ENCODE measurements around the gene CEP76.

CEP76 gene

DNA sequence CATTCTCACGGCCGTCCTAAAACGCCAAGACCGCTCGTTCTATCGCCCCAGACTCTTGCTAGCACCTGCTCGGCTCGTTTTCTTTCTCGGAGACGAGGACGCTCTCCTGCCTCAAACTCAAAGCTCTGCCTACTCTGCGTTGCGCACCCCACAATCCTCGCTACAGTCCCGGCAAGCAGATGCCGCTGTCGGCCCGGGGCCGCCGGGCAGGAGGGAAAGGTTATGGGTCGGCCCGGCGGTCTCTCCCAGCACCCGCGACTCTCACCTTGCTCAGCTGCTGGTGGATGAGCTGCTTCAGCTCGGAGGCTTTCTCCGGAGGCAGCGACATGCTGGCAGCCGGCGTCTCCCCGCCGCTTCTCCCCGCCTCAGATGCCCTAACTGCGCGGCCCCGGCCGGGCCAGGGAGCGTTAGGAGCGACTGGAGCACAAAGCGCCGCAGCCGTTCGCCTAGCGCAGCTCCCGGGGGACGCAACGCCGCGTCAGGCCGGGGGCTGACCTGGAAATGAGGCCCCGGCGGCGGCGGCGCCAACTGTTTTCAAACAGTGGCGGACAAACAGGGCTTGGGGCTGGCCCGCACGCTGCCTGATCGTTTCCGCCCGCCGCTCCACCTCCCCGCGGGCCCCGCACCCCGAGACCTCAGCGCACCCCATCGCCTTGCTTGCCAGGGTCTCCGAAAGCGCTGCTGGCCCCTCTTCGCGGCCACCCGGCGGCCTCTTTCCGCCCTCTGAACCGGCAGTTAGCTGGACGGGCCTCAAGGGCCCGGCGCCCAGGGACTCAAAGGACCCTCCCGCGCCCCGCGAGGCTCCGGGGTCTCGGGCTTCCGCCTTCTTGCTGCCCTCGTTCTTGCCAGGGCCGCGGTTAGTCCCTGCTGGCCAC is at the start of gene CEP76, which contains the start of gene PSMG2:
CEP76 (minus strand) TSS at position 503 of the 875 bp plus-strand sequence; CDS start at position 328, 175 bp downstream.
PSMG2 (plus strand) TSS at position 822 of the 875 bp plus-strand sequence. CDS start 66 bp downstream, outside the sequence.
- in situ Hi-C loops (cut with HindIII; ENCODE audit: low sequenced_read_pairs) = no loop called here

DNA sequence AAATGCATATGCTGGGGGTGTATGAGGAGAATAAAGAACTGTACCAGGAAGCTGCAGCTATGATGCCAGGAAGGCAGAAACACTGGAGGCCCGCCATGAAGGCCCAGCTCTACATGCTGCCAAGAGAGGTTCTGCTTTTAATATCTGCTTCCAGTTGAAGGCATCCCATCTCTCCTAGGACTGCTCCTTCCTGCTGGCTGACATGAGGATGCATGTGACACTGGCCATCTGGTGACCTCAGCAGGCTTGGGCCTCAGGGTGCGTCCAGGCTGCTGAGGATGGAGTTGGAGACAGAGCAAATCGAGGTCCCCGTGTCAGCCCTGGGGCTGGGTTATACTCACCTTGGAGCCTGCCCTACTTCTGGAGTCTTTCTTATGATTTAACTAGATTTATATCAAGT is 49.4 kb upstream of the CEP76 start:
- in situ Hi-C loops (cut with HindIII; ENCODE audit: low sequenced_read_pairs) = no loop called here

DNA sequence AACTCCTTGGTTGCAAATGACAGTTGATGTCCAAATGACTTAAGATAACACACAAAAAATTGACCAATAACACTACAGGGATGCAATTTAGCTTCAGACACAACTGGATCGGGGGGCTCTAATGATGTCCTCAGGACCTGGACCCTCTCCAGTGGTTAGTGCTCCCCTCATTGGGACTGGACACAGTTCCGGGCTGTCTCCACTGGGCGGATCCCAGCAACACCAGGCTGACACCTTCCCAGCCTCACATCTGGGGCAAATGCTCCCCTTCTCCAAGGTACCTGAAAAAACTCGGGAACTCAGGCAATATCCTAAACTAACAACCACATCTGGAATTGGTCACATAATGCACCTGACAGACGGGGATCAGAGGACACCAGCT is 49.0 kb upstream of the CEP76 start:
- in situ Hi-C loops (cut with HindIII; ENCODE audit: low sequenced_read_pairs) = no loop called here

GRCh38 chr18:12750715-12751502 is 48.4 kb upstream of the CEP76 start:
- in situ Hi-C loops (cut with HindIII; ENCODE audit: low sequenced_read_pairs) = no loop called here

DNA sequence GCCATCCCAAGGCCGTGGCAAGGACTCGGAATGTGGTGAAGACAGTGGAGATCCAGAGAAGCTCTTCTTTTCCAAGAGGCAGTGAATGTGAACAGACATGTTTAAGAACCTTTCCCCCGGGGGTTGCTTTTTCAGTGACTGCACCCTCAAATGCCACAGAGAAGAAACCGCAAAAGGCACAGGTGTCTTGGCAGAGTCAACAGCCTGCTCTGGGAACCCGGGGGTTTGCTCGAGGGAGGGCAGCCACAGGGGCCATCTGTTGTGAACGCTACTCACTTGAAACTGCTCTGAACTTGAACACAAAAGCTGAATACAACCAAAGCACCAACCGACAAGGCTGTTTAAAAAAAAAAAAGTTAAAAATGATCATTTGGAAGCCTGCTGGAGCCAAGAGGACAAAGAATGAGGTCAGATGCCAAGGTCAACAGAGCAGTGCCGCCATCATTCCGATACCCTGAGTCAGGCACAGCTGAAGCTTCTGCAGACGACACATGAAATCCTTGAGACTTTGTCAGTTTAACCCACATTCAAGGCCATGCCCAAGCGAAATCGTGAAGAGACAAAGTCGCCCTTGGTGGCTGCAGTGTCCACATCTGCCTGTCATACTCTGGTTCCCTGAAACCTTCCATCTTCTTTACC is 47.7 kb upstream of the CEP76 start:
- in situ Hi-C loops (cut with HindIII; ENCODE audit: low sequenced_read_pairs) = no loop called here

DNA sequence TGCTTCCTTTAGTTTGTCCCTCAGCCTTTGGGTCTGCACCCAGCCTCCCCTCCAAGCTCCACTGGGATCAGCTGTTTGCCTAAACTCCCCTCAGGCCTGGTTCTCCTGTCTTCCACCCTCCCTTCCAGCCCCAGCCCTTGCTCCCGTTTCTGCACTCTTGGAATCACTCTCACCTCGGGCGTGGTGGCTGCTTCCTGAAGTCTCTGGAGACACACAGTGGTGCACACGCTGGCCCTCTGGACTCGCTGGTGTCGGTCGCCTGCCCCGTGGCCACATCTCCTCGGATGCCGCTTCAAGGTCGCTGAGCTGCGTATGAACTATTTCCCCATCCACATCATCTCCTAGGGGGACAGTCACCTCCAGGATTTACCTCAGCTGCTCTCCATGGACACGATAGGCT is 46.6 kb upstream of the CEP76 start:
- in situ Hi-C loops (cut with HindIII; ENCODE audit: low sequenced_read_pairs) = no loop called here

GRCh38 chr18:12748671-12749070 is 46.1 kb upstream of the CEP76 start:
- in situ Hi-C loops (cut with HindIII; ENCODE audit: low sequenced_read_pairs) = no loop called here

- in situ Hi-C loops (cut with HindIII; ENCODE audit: low sequenced_read_pairs) = no loop called here
Observed at GRCh38 chr18:12747530-12748315, 45.2 kb upstream of the CEP76 start.

DNA sequence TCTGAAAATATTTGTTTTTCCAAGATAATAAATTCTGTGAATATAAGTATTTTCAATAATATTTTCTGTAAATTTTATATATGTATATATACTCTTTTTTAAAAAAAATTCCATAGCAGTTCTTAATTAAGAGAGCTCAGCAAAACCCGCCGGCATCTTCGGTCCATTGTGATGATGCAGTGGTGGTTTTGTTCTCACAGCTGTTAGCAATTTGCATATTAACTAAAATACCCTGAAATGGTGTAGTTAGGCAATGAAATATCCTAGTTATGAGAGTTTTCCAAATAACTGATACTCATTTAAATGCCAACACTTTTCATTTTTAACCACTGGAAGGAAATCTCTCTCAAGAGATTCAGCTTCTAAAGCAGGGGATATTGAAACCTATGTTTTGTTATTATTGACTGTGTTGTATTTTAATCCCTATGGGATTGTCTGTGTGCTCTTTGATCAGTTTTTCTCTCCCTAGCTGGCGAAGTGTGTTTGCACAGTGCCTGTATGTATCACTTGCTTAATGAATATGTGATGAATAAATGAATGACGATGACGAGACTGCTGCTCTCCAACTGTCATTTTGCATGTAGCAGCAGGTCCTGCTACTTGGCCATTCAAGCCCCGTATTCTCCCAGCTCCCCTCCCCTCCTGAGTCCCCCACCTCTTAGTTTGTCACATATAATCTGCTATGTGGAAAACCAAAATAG is 42.7 kb upstream of the CEP76 start:
- in situ Hi-C loops (cut with HindIII; ENCODE audit: low sequenced_read_pairs) = no loop called here

DNA sequence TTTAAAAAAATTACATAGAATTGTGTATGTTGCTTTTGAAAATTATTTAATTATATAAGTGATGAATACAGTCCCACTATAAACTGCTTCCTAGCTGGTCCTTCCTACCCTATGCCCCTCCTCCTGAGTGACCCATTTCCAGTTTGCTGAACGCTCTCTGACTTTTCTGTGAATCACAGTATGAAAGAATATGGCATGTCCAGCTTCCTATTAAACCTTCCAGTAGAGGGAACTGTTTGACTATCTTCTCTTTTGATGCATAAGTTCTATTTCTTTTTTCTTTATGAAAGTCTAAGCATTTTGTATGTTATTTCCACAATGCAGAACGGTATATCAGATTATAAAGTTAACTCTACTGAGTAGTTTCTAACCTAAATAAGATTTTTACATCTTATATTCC is 41.6 kb upstream of the CEP76 start:
- in situ Hi-C loops (cut with HindIII; ENCODE audit: low sequenced_read_pairs) = no loop called here

- in situ Hi-C loops (cut with HindIII; ENCODE audit: low sequenced_read_pairs) = no loop called here
Observed at GRCh38 chr18:12742453-12742852, 39.9 kb upstream of the CEP76 start.

DNA sequence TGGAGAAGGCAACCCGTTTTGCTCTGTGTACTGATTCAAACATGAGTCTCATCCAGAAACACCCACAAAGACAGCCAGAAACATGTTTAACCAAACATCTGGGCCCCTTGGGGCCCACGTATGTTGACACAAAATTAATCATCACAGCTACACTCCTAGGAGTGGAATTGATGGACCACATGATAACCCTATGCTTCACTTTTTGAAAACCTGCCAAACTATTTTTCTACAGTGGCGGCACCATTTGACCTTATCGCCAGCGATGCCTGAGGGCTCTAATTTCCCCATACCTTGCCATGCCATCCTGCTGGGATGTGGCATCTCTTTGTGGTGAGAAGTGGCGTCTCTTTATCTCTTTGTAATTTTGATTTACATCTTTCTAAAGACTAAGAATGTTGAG is 38.8 kb upstream of the CEP76 start:
- in situ Hi-C loops (cut with HindIII; ENCODE audit: low sequenced_read_pairs) = no loop called here

DNA sequence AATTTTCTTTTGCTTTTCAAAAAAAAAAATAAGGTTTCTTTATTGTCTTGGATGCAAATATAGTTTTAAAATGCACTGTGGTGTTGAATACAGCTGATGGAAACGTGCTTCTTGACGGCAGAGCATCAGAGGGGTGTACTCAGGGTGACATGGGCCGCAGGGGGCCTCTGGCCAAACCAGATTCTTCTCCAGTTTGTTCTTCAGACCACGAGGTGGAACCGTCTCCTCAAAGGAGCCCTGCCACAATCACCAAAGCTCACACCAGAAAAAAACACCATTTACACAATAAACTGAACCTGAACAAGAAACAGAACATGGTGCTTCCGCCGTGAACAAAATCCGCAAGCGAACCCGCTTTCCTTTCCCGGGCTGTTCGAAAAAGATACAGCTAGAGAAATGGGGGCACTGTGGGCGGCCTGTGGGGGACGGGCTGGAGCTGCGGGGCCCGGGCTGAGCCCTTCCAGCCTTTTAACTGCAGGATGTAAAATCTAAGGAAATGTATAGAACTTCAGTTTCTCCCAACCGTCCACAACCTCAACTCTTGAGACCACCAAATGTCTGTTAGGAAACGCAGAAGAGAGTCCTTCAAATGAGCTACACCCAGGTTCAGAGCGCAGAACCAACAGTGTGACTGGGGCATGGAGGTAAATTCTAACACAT is 34.9 kb upstream of the CEP76 start:
- in situ Hi-C loops (cut with HindIII; ENCODE audit: low sequenced_read_pairs) = loop anchor here (10.0 kb wide), 1 partner anchor 187 kb away; no protein-coding TSS in a partner anchor

DNA sequence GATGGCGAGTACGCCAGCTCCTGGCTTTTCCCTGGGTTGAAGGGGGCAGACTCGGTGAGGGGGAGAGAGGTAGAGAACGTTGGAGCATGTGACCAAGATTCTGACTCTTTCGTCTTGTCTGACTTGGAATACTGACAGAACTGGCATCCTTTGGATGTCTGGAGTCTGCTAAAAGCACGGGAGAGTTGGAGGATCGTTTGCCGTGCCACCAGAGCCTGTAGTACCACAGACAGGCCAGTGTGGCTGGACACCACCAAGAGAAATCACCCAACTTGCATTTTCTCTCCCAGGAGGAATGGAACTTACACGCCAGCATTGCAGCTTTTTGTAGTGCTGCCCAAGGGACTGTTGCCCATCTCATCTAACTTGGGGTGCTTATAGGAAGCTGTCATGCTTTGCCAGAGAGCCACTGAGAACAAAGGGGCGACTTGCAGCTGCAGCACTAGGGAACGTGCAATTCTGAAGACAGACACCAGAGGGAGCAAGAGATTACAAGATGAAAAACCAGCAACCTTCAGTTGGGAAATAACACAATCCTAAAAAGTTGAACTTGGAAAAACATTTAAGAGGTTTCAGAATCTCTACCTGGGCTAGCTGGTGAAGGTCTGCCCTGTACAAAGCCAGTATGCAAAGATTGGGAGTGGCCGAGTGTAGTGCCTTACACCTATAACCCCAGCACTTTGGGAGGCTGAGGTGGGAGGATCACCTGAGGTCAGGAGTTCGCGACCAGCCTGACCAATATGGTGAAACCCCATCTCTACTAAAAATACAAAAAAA is 24.4 kb upstream of the CEP76 start:
- in situ Hi-C loops (cut with HindIII; ENCODE audit: low sequenced_read_pairs) = no loop called here

- in situ Hi-C loops (cut with HindIII; ENCODE audit: low sequenced_read_pairs) = no loop called here
Observed at GRCh38 chr18:12726331-12726730, 23.8 kb upstream of the CEP76 start.

DNA sequence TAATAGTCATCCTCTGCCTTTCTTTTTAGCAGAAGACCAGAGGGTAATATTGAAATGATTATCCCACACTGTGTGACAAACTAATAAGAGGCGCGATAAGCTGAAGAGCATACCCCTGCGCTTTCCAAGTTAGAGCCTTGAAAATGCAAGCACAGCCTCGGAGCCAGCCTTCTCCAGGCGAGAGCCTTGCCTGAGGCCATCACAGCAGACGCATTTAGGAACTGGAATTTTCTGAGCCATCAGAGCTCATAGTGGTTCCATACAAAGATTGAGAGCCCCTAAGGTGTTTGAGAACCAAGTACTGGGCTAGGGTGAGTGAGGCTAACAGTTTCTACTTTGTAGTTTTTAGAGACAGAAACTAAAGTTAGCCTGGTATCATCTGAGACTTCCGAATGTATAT is 20.2 kb upstream of the CEP76 start:
- in situ Hi-C loops (cut with HindIII; ENCODE audit: low sequenced_read_pairs) = no loop called here

GRCh38 chr18:12721495-12722275 is 19.2 kb upstream of the CEP76 start:
- in situ Hi-C loops (cut with HindIII; ENCODE audit: low sequenced_read_pairs) = no loop called here

DNA sequence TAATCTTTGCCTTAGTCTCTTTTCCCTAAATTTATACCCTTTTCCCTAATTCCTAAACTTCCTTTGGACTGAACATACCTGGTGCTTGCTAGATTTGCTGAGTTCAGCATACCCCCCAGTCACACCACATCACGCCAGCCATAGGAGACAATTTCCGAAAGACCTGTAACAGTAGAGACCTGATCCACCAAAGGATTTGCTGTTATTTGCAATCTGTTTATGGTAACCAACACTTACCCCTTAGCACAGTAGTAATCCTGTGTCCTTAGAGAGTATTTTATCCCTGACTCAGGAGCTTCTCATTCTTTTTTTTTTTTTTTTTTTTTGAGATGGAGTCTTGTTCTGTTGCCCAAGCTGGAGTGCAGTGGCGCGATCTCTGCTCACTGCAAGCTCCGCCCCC is 8.9 kb upstream of the CEP76 start:
- in situ Hi-C loops (cut with HindIII; ENCODE audit: low sequenced_read_pairs) = no loop called here

Measured in DLD1 (cell line).